Measurements from ENCODE around the gene ITGA11.

Gene ITGA11

GRCh38 chr15:68292157-68292781, 139.7 kb downstream of the ITGA11 start:
- no peak for DNase-seq (ENCODE audit: low spot score)

- DNase-seq (ENCODE audit: low spot score) = no peak
Observed at GRCh38 chr15:68290715-68291114, 141.2 kb downstream of the ITGA11 start.

- DNase-seq (ENCODE audit: low spot score) = no peak
Observed at GRCh38 chr15:68289621-68290352, 142.2 kb downstream of the ITGA11 start.

- no peak for DNase-seq (ENCODE audit: low spot score)
Observed at GRCh38 chr15:68289057-68289456, 142.9 kb downstream of the ITGA11 start.

GRCh38 chr15:68286256-68286655, 145.7 kb downstream of the ITGA11 start:
- no peak for DNase-seq (ENCODE audit: low spot score)

- DNase-seq (ENCODE audit: low spot score) = no peak
Observed at GRCh38 chr15:68285259-68285980, 146.5 kb downstream of the ITGA11 start.

- no peak for DNase-seq (ENCODE audit: low spot score)
Observed at GRCh38 chr15:68284616-68285258, 147.2 kb downstream of the ITGA11 start.

- no peak for DNase-seq (ENCODE audit: low spot score)
Observed at GRCh38 chr15:68283401-68283800, 148.6 kb downstream of the ITGA11 start.

GRCh38 chr15:68281008-68281407, 151.0 kb downstream of the ITGA11 start:
- no peak for DNase-seq (ENCODE audit: low spot score)

GRCh38 chr15:68279779-68280753, 151.9 kb downstream of the ITGA11 start:
- DNase-seq (ENCODE audit: low spot score) = no peak

GRCh38 chr15:68278595-68279405, 153.2 kb downstream of the ITGA11 start:
- DNase-seq (ENCODE audit: low spot score) = no peak

- DNase-seq (ENCODE audit: low spot score) = no peak
Observed at GRCh38 chr15:68278345-68278594, 153.7 kb downstream of the ITGA11 start.

- peak; percentile 91 for DNase-seq (ENCODE audit: low spot score)
Observed at GRCh38 chr15:68277603-68278344, 154.2 kb downstream of the ITGA11 start, which contains the start of gene FEM1B. Gene FEM1B (plus strand): TSS chr15:68277745. CDS start chr15:68278418, 673 bp downstream.

GRCh38 chr15:68277131-68277602, 154.8 kb downstream of the ITGA11 start:
- peak; percentile 72 for DNase-seq (ENCODE audit: low spot score)

GRCh38 chr15:68276668-68277067, 155.3 kb downstream of the ITGA11 start:
- peak; percentile 60 for DNase-seq (ENCODE audit: low spot score)

- DNase-seq (ENCODE audit: low spot score) = no peak
Observed at GRCh38 chr15:68275165-68275746, 156.7 kb downstream of the ITGA11 start.

- DNase-seq (ENCODE audit: low spot score) = no peak
Observed at GRCh38 chr15:68274201-68274848, 157.6 kb downstream of the ITGA11 start.

GRCh38 chr15:68272721-68273271, 159.2 kb downstream of the ITGA11 start:
- DNase-seq (ENCODE audit: low spot score) = no peak

All from pons (tissue), 1 donor.